Left cardiac atrium (tissue), 4 donors: ENCODE data around the gene MYOCOS. TPM values are rescaled to one million over a fixed set of nuclear protein-coding genes. Genes with fewer than 3 reads are reported as not detected.
A peak's percentile ranks its signal among the peaks of the same experiment; 100 is the strongest.
"Not testable (repeated sequence)": the region's sequence is repeated elsewhere in the genome, so short reads cannot be mapped to it uniquely, and the experiment has no call there.

Experiments
- ATAC-seq, 2 donors: fragments of 200-7000 bp; cut with Tn5 transposase; one replicate each; pipeline ENCODE4 v1.9.1; 2020; ENCODE audit warnings: mild to moderate bottlenecking in 2 of 2, moderate library complexity in 2 of 2
- DNase-seq: peaks from one replicate; pipeline ENCODE4 v3.0.0-alpha.2; 2020
- intact Hi-C, 2 donors: fragments of 100-400 bp; cut with DNase I; formaldehyde crosslinking; loops; one replicate each; pipeline versions ENCODE4 v1.14.1 to v1.15.1; 2022 to 2023
- total RNA-seq, 2 donors: library from RNA; stranded (reverse); fragmentation: NEBNext Ultra II Directional; extraction: Animal tissue kit (Norgen Biotek cat#: 25700); gene quantifications; one replicate each; pipeline ENCODE4 v1.2.1, GENCODE V29; 2021
- donor health status: DM: no; HTN: yes; CAD: no.
- donor health status: DM: no; HTN: yes; CAD: no; lungs with severe emphysema.
- donor health status: DM: yes; HTN: yes; CAD: no.
- donor health status: Dilated cardiomyopathy.

MYOCOS gene
- total RNA-seq, 2 donors from 2014 or later: not detected

- DNase-seq, intact Hi-C loops, ATAC-seq: not testable (repeated sequence)
Observed at GRCh38 chr1:171615122-171615906, 6.7 kb upstream of the MYOCOS start.

- DNase-seq (no peak), ATAC-seq (no peak)
- intact Hi-C loops: no loop called here
Observed at GRCh38 chr1:171616586-171616985, 5.5 kb upstream of the MYOCOS start.

- no peak for ATAC-seq
- DNase-seq: no peak
- intact Hi-C loops: no loop called here
Observed at GRCh38 chr1:171623651-171624331, 1.7 kb downstream of the MYOCOS start.

GRCh38 chr1:171625225-171625624 lies 3.2 kb downstream of the MYOCOS start:
- intact Hi-C loops: no loop called here
- ATAC-seq (no peak), DNase-seq (no peak)

- ATAC-seq: no peak
- intact Hi-C loops: no loop called here
- DNase-seq: no peak
Observed at GRCh38 chr1:171627020-171627419, 5.0 kb downstream of the MYOCOS start.

GRCh38 chr1:171628225-171628624 lies 6.2 kb downstream of the MYOCOS start:
- intact Hi-C loops: no loop called here
- DNase-seq (no peak), ATAC-seq (no peak)

GRCh38 chr1:171635661-171636060 lies 13.6 kb downstream of the MYOCOS start:
- DNase-seq: no peak
- intact Hi-C loops: no loop called here
- ATAC-seq: no peak

GRCh38 chr1:171636141-171636540 lies 14.1 kb downstream of the MYOCOS start:
- DNase-seq (no peak), ATAC-seq (no peak)
- intact Hi-C loops: no loop called here

GRCh38 chr1:171637928-171638576 lies 16.0 kb downstream of the MYOCOS start:
- DNase-seq (no peak), ATAC-seq (no peak)
- intact Hi-C loops: no loop called here

- no peak for DNase-seq
- intact Hi-C loops: loop anchor here in 1 of 2 donors (10.0 kb wide), 2 partner anchors 75 to 345 kb away; no protein-coding TSS in a partner anchor
- ATAC-seq: no peak
Observed at GRCh38 chr1:171640225-171640624, 18.2 kb downstream of the MYOCOS start.

- intact Hi-C loops: loop anchor here in 1 of 2 donors (10.0 kb wide), 2 partner anchors 74 to 344 kb away; no protein-coding TSS in a partner anchor
- ATAC-seq: no peak
- no peak for DNase-seq
Observed at GRCh38 chr1:171641076-171641864, 19.2 kb downstream of the MYOCOS start.

- intact Hi-C loops: loop anchor here in 1 of 2 donors (10.0 kb wide), 2 partner anchors 73 to 343 kb away; no protein-coding TSS in a partner anchor
- DNase-seq: no peak
- ATAC-seq: no peak
Observed at GRCh38 chr1:171642197-171642596, 20.2 kb downstream of the MYOCOS start.

GRCh38 chr1:171643156-171643555 lies 21.1 kb downstream of the MYOCOS start:
- ATAC-seq (no peak), DNase-seq (no peak)
- intact Hi-C loops: loop anchor here in 1 of 2 donors (10.0 kb wide), 2 partner anchors 72 to 342 kb away; no protein-coding TSS in a partner anchor

GRCh38 chr1:171644805-171645483 lies 22.9 kb downstream of the MYOCOS start:
- ATAC-seq: peak; percentile 81 to 88
- intact Hi-C loops: loop anchor here (2.0 to 10.0 kb wide), 5 partner anchors 70 to 340 kb away; no protein-coding TSS in a partner anchor
- peak; percentile 77 for DNase-seq

GRCh38 chr1:171645553-171646248 lies 23.7 kb downstream of the MYOCOS start:
- DNase-seq (peak; percentile 60), ATAC-seq (peak; percentile 92)
- intact Hi-C loops: loop anchor here (2.0 to 10.0 kb wide), 5 partner anchors 69 to 339 kb away; no protein-coding TSS in a partner anchor

GRCh38 chr1:171646249-171646560 lies 24.2 kb downstream of the MYOCOS start:
- intact Hi-C loops: loop anchor here (5.0 to 10.0 kb wide), 3 partner anchors 69 to 339 kb away; no protein-coding TSS in a partner anchor
- DNase-seq (no peak), ATAC-seq (no peak)

GRCh38 chr1:171652234-171652822 lies 30.3 kb downstream of the MYOCOS start, which contains the start of gene MYOC:
Gene MYOC (minus strand): TSS chr1:171652688. CDS start chr1:171652611, 77 bp downstream.
- DNase-seq: no peak
- ATAC-seq: no peak
- intact Hi-C loops: no loop called here
